Right renal pelvis (tissue), 4 donors: ENCODE data around the gene PRPF4. TPM values are rescaled to one million over a fixed set of nuclear protein-coding genes. Genes with fewer than 3 reads are reported as not detected.
"Not testable (repeated sequence)": the region's sequence is repeated elsewhere in the genome, so short reads cannot be mapped to it uniquely, and the experiment has no call there.

ENCODE experiments used
- DNase-seq, 4 donors: peaks; one replicate each; pipeline ENCODE4 v3.0.0-alpha.2; 2013; ENCODE audit warnings: low read depth in 4 of 4, low spot score in 3 of 4, missing footprints in 1 of 4
- polyA plus RNA-seq, 4 donors: library from polyadenylated mRNA; unstranded; fragments of 120-200 nt; gene quantifications; one replicate each; pipeline ENCODE4 v1.2.1, GENCODE V29; 2013; ENCODE audit not compliant: insufficient read length in 4 of 4

Gene PRPF4
- 10 to 100 TPM; 36.6 to 41.3 (median 38.7) TPM for polyA plus RNA-seq

DNA sequence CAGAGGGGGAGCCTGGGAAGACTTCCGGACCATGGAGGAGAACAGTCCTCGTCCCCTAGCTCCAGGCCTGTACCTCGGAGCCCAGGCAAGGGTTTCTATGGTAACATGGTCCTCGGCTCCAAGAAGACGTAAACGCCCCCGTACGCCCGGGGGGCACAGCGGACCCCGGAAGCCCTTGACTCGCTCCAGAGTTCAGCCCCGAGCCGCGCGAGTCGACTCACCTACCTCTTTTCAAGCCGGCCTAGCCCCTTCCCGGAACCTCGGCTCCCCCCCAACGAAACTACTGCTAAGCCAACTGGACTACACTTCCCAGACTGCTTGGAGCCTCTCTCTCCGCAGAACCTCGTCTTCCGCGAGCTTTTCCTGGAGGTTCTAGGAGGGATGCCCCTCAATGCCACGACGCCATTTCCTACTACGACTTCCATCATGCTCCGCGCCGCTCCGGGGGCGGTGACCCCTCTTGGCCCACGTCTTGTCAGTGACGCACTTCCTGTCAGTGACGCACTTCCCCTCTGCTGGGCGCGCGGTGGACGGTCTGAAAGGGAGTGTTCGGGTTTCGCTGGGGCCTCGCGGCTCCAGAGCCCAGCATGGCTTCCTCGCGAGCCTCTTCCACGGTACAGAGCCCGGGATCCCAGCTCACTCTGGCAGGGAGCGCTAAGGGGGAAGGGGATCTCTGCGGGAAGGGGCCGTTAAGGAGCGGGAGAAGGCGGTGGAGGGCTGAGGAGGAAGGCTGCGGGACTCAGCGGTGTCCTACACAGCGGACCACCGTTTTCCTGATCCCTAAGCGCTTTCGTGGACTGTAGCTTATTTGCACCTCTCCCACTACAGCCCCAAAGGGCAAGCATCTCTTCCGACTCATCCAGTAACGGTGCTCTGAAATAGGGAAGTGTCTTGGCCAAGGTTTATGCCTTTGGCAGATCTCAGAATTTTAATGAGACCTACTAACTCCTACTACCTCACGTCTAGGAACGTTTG lies at the start of gene PRPF4, which contains the start of gene CDC26:
TSS of gene PRPF4 (plus strand) at position 502 of the 975 bp plus-strand sequence. CDS start at position 588, 86 bp downstream.
TSS of gene CDC26 (minus strand) at position 416 of the 975 bp plus-strand sequence. CDS start 3,065 bp downstream, outside the sequence.
- peak; percentile 94 to 98 (median 97) for DNase-seq

DNA sequence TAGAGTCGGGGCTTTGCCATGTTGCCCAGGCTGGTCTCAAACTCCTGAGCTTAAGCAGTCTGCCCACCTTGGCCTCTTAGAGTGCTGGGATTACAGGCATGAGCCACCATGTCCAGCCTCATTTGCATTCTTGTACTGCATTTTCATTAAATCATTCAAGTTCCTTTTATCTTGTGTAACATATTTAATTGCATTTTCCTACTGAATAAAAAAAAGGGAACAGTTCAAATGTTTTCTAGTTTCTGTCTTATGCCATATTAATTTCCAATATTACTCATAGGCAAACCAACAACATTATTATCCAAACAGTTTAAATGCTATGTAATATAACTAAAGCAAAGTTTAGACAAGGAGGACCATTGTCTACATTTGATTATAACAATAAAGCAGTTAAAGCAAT lies 48.0 kb upstream of the PRPF4 start:
- no peak for DNase-seq

DNA sequence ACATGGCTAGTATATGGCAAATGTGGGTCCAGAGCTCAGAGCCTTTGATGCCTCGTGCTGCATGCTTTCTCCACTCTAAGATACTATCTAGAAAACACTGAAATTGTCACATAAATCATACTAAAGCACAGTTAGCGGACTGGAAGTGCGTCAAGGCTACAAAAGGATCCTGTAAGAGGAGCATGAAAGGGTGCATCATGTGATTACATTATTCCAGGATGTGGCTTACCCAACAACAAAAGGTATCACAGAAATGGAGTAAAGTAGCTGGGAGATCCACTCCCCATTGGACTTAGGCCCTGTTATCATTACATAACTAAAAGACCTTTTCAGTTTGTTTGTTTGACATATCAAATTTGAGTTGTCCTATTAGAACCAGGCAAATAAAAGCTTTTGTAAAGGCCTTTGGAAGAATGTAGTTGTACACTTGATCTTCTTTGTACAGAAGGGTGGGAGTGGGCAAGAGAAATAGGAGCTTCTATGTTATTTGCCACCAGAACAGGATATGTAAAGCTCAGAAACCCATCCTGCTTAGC lies 47.3 kb upstream of the PRPF4 start:
- no peak for DNase-seq

DNA sequence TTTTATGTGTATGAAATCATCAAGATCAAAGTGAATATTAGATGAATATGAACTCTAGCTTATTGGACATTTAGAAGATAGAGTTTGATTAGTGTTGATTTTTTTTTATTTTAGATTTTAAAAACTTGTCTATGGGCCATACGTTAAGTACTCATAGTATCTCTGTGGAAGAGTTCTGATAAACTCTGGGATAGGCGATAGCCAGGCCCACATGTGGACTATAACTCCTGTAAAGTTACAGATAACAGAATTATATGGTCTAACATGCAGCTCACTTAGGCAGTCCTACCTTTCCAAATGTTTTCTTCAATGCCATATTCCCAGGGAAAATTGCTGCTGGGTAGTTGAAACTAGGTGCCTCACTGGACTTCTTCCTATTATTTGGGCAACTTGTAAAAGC lies 43.8 kb upstream of the PRPF4 start:
- DNase-seq = no peak

DNA sequence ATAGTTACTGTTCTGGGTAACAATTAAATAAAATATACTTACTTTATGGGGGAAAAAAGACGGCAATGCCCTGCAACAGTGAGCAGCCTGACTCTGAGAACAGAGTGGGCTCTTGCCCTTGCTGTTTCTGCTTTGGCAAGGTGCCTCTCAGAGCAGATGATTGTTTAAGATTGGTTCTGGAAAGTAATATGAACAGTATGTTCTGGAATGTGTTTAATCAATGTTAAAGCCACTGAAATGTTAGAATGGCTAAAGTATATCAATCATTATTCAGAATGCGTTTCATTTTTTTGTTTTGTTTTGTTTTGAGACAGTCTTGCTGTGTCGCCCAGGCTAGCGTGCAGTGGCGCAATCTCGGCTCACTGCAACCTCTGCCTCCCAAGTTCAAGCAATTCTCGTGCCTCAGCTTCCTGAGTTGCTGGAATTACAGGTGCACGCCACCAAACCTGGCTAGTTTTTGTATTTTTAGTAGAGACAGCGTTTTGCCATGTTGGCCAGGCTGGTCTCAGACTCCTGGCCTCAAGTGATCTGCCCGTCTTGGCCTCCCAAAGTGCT lies 39.7 kb upstream of the PRPF4 start:
- DNase-seq = not testable (repeated sequence)

DNA sequence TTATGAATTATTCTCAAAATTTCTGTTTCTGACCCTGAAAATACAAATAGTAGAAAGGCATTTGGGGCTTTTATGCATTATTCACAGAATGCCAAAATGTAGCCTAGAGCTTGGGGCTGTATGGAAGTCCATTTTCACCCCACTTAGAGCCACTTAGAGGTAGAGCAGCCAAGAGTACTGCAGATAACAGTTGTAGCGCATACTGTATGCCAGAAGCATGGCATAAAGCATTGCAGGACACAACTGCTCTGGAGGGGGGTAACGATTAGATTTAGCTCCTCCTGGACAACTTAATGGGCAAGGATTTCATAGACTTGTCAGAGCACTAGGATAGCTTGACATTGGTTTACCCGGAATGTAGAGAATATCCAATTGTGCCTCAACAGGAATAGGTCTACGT lies 38.4 kb upstream of the PRPF4 start:
- no peak for DNase-seq

DNA sequence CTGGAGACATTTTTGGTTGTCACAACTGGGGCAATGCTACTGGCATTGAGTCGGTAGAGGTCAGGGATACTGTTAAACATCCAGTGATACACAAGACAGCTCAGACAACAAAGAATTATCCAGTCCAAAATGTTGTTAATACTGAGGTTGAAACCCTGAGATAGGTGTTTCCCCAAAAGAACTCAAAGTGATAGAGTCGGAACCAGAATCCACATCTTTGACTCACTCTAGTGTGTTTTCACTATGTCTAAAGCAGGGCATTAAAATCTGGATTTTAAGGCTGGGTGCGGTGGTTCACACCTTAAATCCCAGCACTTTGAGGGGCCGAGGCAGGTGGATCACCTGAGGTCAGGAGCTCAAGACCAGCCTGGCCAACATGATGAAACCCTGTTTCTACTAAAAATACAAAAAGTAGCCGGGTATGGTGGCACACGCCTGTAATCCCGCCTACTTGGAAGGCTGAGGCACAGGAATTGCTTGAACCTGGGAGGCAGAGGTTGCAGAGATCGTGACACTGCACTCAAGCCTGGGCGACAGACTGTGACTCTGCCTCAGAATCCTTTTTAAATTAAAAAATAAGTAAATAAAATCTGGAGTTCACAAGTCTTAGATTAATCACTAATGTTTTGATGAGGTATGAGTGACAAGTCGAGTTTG lies 37.1 kb upstream of the PRPF4 start:
- DNase-seq = no peak

DNA sequence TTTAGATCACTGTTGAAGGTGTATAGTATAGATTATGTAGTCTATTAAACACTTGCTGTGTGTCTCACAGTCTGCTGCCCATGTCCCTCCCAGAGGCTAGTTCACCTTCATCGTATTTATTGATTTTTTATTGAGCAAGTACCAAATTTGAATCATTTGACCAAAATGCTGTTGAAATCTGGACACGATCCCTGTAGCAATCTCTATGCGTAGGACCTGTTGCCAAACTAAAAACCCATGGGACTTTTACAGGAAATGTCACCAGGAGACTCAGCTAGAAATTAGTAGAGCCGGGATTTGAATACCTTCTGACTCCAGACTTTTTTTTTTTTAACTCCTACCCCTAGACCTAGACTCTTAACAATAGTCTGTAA lies 36.6 kb upstream of the PRPF4 start:
- DNase-seq = no peak

DNA sequence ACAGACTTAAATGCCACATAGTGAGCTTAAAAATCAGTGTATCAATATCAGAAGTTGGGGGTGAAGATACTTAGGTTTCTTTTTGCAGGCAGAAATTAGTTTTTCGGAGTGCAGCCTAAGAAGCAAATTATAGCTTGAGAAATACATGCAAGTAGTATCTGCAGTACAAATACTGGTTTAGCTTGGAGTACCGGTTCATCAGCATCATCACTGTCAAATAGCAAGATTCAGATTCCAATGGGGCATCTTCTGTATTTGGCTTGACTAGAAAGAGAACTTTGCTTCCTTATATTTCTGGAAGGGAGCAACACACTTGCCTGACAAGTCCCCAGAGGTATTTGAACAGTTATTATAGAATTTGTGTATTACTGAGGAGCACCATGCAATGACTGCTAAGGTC lies 34.3 kb upstream of the PRPF4 start:
- no peak for DNase-seq

DNA sequence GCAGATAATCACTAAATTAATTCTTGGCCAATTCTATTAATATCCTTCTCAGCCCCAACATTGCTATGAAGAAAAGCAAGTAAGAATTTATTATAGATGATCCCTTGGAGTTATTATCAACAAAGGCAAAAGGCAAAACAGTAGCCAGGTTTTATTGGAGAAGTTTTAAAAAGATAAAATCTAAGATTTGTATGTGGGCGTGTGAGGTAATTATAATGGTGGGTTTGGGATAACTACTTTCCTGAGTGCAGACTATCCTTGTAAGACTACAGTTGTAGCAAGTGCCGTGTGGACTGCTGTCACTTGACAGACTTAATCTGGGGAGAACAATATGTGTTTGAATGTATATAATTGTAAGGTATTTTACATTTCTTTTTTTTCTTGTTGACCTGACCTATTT lies 30.9 kb upstream of the PRPF4 start:
- no peak for DNase-seq

DNA sequence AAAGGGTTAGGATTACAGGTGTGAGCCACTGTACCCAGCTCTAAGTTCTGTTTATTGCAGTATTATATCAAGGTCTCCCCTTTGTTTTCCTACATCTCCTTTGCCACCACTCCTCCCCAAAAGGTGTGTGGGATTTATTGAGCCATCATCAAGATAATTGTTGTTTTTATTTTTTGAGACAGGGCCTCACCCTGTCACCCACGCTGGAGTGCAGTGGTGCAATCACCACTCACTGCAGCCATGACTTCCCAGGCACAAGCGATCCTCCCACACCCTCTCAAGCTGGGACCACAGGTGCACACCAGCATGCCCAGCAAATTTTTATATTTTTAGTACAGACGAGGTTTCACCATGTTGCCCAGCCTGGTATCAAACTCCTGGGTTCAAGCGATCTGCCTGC lies 29.6 kb upstream of the PRPF4 start:
- DNase-seq = no peak

DNA sequence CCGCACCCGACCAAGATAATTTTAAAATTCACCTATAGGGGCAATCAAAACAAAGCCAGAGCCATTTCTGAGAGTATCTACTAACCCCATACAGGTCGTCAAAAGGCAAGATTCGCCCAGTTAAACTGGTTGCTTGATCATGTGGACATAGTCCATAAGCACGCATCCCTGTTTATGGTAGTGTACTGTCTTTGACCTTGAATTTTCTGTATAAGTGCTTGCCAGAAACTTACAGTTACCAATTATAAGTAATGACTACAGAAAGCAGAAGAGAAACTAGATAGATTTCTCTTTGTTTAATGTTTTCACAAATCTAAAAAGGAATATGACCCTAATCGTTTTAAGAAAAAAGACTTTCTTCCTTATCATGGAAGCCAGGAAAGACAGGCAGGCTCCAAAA lies 28.5 kb upstream of the PRPF4 start:
- DNase-seq = no peak

DNA sequence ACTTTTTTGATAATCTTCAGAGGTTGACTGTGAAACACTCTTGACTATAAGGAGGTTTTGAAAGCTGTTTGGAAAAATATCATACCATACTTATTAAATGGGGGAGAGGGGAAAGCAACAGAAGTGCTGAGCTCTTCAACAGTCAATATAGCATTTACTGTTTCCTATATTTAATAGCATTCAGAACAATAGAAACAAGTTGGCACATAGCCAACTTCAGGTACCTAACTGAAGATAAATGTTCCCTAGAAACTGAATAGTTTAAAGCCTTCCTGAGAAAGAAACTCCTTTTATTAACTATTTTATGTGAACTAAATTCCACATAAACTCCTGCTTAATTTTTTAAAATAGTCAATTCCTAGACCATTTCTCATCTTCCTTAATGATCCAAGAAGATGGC lies 27.8 kb upstream of the PRPF4 start:
- DNase-seq = no peak

DNA sequence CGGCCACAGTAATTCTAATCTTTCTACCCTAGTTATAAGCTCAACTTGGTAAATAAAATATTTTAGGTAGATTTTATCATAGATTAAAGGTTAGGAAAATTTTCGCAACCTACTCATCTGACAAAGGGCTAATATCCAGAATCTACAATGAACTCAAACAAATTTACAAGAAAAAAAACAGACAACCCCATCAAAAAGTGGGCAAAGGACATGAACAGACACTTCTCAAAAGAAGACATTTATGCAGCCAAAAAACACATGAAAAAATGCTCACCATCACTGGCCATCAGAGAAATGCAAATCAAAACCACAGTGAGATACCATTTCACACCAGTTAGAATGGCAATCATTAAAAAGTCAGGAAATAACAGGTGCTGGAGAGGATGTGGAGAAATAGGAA lies 25.8 kb upstream of the PRPF4 start:
- not testable (repeated sequence) for DNase-seq

DNA sequence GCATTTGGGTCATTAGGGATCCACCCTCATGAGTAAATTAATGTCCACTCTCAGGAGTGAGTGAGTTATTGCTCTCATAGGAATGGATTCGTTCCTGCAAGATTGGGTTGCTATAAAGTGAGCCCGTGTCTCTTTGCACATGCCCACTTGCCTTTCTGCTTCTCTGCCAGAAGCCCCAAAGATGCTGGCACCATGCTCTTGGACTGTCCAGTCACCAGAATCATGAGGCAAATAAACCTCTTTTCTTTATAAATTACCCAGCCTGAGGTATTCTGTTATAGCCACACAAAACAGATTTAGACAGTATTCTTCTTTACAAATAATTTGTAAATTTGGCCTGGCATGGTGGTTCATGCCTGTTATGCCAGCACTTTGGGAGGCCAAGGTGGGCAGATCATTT lies 24.7 kb upstream of the PRPF4 start:
- DNase-seq = no peak

DNA sequence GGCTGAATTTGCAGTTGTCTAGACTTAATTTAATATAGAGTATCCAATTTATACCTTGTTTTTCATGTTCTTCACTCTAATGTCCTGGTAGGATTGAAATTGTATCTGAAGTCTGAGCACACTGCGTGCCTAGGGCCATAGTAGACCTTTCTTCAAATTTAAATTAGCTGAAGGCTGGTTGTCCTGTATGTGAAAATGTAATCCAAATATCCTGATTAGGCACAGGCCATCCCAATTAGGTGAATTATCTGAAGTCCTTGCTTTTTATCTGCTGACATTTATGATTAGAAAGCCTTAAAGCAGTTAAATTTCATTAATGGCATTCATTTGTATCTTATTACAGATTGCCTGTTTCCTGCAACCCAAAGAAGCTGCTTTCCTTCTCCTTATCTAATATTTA lies 20.5 kb upstream of the PRPF4 start:
- no peak for DNase-seq

DNA sequence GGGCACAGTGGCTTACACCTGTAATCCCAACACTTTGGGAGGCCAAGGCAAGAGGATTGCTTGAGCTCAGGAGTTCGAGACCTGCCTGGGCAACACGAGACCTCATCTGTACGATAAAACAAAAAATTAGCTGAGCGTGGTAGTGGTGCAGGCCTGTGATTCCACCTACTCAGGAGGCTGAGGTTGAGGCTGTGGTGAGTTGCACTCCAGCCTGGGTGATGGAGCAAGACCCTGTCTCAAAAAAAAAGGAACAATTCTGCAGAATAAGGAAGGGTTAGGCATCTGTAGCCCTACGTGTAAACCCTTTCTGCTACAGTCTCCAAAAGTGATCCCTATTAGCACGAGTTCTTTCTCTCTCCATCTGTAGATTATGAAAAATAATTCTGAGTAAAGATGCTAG lies 20.0 kb upstream of the PRPF4 start:
- no peak for DNase-seq

DNA sequence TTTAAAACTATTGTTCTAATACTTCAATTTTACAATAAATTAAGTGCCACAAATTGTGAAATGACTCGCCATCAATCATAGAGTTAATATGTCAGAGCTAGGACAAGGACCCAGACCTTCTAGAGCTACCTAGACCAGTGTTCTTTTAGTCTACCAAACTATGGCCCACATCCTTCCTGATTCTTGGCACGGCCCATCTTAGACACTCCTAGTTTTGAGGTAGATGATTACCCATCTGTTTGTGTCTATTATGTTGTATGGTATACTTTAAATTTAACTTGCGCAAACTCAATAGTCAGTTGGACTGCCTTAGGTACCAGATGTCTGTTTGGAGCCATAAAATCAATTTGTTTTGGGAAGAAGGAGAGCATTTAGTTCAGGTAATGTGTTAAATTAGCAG lies 17.6 kb upstream of the PRPF4 start:
- no peak for DNase-seq

DNA sequence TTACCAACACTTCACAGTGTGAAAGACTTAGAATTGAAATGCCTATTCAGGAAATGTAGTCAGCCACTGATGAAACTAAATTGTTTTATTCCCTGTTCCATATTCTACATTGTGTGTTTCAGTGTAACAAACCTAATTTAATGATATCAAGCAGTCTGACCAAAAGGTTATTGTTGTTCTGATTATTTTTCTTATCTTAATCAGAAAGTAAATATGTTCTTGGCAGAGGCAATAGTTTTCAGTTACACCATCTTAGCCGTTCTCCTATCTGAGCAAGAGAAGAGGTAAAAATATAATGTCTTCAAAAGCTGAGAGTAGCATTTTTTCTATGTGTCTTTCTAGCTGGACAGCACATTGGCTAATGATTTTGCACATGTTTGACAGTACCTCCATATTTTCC lies 17.2 kb upstream of the PRPF4 start:
- DNase-seq = no peak

DNA sequence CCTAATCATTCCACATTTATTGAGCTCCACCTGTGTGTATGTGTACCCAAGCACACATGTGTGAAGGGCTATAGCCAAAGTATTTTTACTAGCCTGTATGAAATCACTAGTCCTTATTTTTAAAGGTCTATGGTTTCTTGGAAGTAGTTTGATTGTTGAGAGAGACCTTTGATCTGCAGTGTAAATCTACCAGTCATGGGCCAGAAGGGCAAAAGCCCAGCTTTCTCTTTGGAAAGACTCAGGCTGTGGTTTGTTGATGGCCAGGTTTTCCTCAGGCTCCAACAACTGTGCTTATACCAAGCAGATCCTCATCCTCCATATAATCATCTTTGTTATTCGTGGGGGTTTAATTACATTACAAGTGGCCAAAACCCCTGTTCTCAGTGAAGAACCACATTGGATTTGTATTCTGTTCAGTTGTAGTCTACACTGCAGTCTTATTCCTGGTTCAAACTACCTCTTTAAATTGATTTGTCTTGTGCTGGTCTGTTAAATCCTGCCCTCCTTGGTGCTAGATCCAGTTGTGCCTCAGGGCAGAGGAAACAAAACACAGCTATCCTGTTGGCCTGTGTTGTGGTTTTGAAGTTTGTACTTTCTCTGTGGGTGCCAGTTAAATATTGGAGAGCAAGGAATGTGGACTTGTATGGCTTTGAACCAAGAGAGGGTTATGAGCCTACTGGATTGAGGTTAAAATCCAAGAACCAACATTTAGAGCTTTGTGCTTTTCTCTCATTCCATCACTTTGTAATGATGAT lies 13.4 kb upstream of the PRPF4 start:
- no peak for DNase-seq
